Measurements from ENCODE around the gene SHANK1. TPM values are rescaled to one million over a fixed set of nuclear protein-coding genes. Genes with fewer than 3 reads are reported as not detected.
A peak's percentile ranks its signal among the peaks of the same experiment; 100 is the strongest.

Gene SHANK1
- total RNA-seq, 3 donors from 2014 or later (not counting 1 experiment from before 2014, with no cell fraction given) = 0.05 to 0.75 (median 0.20) TPM

DNA sequence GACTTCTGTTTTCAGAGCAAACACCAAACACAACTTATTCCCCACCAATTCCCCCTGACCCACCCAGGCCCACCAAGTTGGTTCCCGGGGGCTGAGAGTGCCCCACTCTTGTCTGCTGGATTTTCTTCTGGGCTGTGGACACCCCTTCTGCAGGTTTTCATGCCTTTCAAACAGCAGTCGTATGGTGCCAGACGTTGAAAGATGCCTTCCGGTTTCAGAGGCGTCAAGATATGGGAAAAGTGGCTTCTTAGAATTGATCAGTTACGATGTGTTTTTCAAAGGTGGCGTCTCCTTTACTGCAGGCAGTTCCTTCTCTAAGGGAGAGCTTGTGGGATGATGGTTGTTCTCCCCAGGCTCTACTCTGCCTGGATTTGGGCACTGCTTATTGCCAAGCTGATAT is 16.3 kb upstream of the SHANK1 start:
- Mint-ChIP-seq H3K9me3 (no peaks in the 10 kb centered on the region), H3K27me3 (ENCODE audit: low read depth in 2 of 2) (peaks cover 11 to 15% of the 10 kb centered on the region in 2 donors), H3K27ac (no peak overlapping the region), H3K4me3 (no peak overlapping the region), H3K36me3 (no peaks in the 10 kb centered on the region), H3K4me1 (no peaks in the 10 kb centered on the region)
- Histone ChIP-seq H3K36me3 (ENCODE audit: control insufficient read depth, insufficient read depth, low read length) (no peaks in the 10 kb centered on the region), H3K4me3 (ENCODE audit: low read length) (no peak overlapping the region), H3K27ac (ENCODE audit: low read length) (no peak overlapping the region), H3K27me3 (ENCODE audit: control insufficient read depth, insufficient read depth, low read length) (no peaks in the 10 kb centered on the region), H3K4me1 (ENCODE audit: control insufficient read depth, insufficient read depth, low read length) (no peaks in the 10 kb centered on the region), H3K9me3 (ENCODE audit: control insufficient read depth, insufficient read depth, low read length) (no peaks in the 10 kb centered on the region)
- ATAC-seq (no peak), DNase-seq (no peak)
- 81% methylated on average over 7 of the region's 7 CpGs for WGBS (ENCODE audit: insufficient coverage)
- no peak for TF ChIP-seq CTCF (IDR thresholded peaks at IDR 0.05)
- intact Hi-C loops (cut with micrococcal nuclease) = no loop called here

DNA sequence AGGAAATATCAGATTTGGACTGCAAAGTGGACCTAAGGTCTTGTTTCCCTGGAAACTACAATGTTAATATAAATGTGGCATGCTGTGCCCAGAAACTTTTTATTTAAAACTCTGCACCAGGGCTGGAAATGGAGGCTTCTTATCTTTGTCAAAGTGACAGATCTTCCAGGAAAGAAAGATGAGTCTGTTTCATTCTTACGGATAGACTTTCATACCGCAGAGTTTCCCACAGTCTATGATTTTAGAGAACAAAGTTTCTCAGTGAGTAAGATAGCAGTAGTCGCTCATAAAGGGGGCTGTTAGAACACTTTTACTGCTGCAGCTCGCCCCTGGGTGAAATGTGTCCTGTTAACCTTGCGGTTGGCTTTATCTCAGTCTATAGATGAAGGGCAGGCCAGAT is 10.3 kb upstream of the SHANK1 start:
- peaks cover 0 to 7% of the 10 kb centered on the region in 2 donors for H3K27me3 Mint-ChIP-seq (ENCODE audit: low read depth in 2 of 2)
- intact Hi-C loops (cut with micrococcal nuclease) = loop anchor here (10.0 kb wide), 1 partner anchor 75 kb away; no protein-coding TSS in a partner anchor
- peaks cover 27% of the 10 kb centered on the region for H3K4me1 ChIP-seq (ENCODE audit: control insufficient read depth, insufficient read depth, low read length)
- no peaks in the 10 kb centered on the region for H3K9me3 ChIP-seq (ENCODE audit: control insufficient read depth, insufficient read depth, low read length)
- H3K27ac ChIP-seq (ENCODE audit: low read length) = no peak overlapping the region
- H3K9me3 Mint-ChIP-seq = no peaks in the 10 kb centered on the region
- peaks cover 8% of the 10 kb centered on the region for H3K27me3 ChIP-seq (ENCODE audit: control insufficient read depth, insufficient read depth, low read length)
- H3K36me3 Mint-ChIP-seq = no peaks in the 10 kb centered on the region
- no peak for TF ChIP-seq CTCF (IDR thresholded peaks at IDR 0.05)
- H3K4me3 ChIP-seq (ENCODE audit: low read length) = no peak overlapping the region
- no peak for ATAC-seq
- H3K4me3 Mint-ChIP-seq = no peak overlapping the region
- 83% methylated on average over 4 of the region's 5 CpGs for WGBS (ENCODE audit: insufficient coverage)
- H3K27ac Mint-ChIP-seq = no peak overlapping the region
- no peaks in the 10 kb centered on the region for H3K36me3 ChIP-seq (ENCODE audit: control insufficient read depth, insufficient read depth, low read length)
- peaks cover 0 to 28% of the 10 kb centered on the region in 2 donors for H3K4me1 Mint-ChIP-seq
- no peak for DNase-seq

GRCh38 chr19:50728084-50728737 is 8.6 kb upstream of the SHANK1 start:
- H3K27me3 Mint-ChIP-seq (ENCODE audit: low read depth in 2 of 2) = peaks cover 2 to 13% of the 10 kb centered on the region in 2 donors
- 31% methylated on average over 39 of the region's 39 CpGs for WGBS (ENCODE audit: insufficient coverage)
- intact Hi-C loops (cut with micrococcal nuclease) = loop anchor here (10.0 kb wide), 1 partner anchor 77 kb away; no protein-coding TSS in a partner anchor
- H3K4me1 Mint-ChIP-seq = peaks cover 0 to 43% of the 10 kb centered on the region in 2 donors
- no peaks in the 10 kb centered on the region for H3K36me3 Mint-ChIP-seq
- Histone ChIP-seq H3K27me3 (ENCODE audit: control insufficient read depth, insufficient read depth, low read length) (peaks cover 16% of the 10 kb centered on the region), H3K9me3 (ENCODE audit: control insufficient read depth, insufficient read depth, low read length) (no peaks in the 10 kb centered on the region), H3K27ac (ENCODE audit: low read length) (no peak overlapping the region), H3K36me3 (ENCODE audit: control insufficient read depth, insufficient read depth, low read length) (no peaks in the 10 kb centered on the region), H3K4me3 (ENCODE audit: low read length) (no peak overlapping the region), H3K4me1 (ENCODE audit: control insufficient read depth, insufficient read depth, low read length) (peaks cover 37% of the 10 kb centered on the region)
- no peaks in the 10 kb centered on the region for H3K9me3 Mint-ChIP-seq
- DNase-seq (peak in 1 of 2 donors; percentile 82), ATAC-seq (no peak)
- H3K27ac Mint-ChIP-seq = no peak overlapping the region
- no peak for TF ChIP-seq CTCF (IDR thresholded peaks at IDR 0.05)
- H3K4me3 Mint-ChIP-seq = no peak overlapping the region

GRCh38 chr19:50725911-50726230 is 6.3 kb upstream of the SHANK1 start:
- H3K4me1 ChIP-seq (ENCODE audit: control insufficient read depth, insufficient read depth, low read length) = peaks cover 37% of the 10 kb centered on the region
- no peaks in the 10 kb centered on the region for H3K9me3 ChIP-seq (ENCODE audit: control insufficient read depth, insufficient read depth, low read length)
- H3K4me3 ChIP-seq (ENCODE audit: low read length) = peak overlapping the region; percentile 58
- intact Hi-C loops (cut with micrococcal nuclease) = loop anchor here (10.0 kb wide), 1 partner anchor 79 kb away; no protein-coding TSS in a partner anchor
- WGBS (ENCODE audit: insufficient coverage) = 87% methylated on average over 9 of the region's 9 CpGs
- DNase-seq (no peak), ATAC-seq (no peak)
- Mint-ChIP-seq H3K4me1 (peaks cover 0 to 49% of the 10 kb centered on the region in 2 donors), H3K27me3 (ENCODE audit: low read depth in 2 of 2) (peaks cover 9 to 24% of the 10 kb centered on the region in 2 donors), H3K4me3 (peak overlapping the region; percentile 85), H3K27ac (peak overlapping the region; percentile 61 to 86), H3K9me3 (no peaks in the 10 kb centered on the region), H3K36me3 (no peaks in the 10 kb centered on the region)
- peaks cover 18% of the 10 kb centered on the region for H3K27me3 ChIP-seq (ENCODE audit: control insufficient read depth, insufficient read depth, low read length)
- TF ChIP-seq CTCF (IDR thresholded peaks at IDR 0.05) = no peak
- H3K36me3 ChIP-seq (ENCODE audit: control insufficient read depth, insufficient read depth, low read length) = no peaks in the 10 kb centered on the region
- peak overlapping the region; percentile 86 for H3K27ac ChIP-seq (ENCODE audit: low read length)
